Right atrium auricular region (tissue), 2 donors: ENCODE data around the gene DET1. TPM values are rescaled to one million over a fixed set of nuclear protein-coding genes. Genes with fewer than 3 reads are reported as not detected.
"Not testable (repeated sequence)": the region's sequence is repeated elsewhere in the genome, so short reads cannot be mapped to it uniquely, and the experiment has no call there.

Experiments
- DNase-seq: peaks from one replicate; pipeline ENCODE4 v3.0.0-alpha.2; 2019; ENCODE audit warnings: low spot score
- H3K27ac ChIP-seq, 2 donors: fragments of 200-600 bp; sonication (generic); 1 replicate in 1 of 2; 2 replicates in 1 of 2; pipeline ENCODE4 v1.5.1; 2016 to 2019
- H3K27me3 ChIP-seq, 2 donors: fragments of 200-600 bp; sonication (generic); one replicate each; pipeline versions ENCODE4 v1.5.1 to v1.6.0; 2017 to 2019
- H3K36me3 ChIP-seq: fragments of 200-600 bp; sonication (generic); one replicate; pipeline ENCODE4 v1.5.1; 2016
- H3K4me1 ChIP-seq, 2 donors: fragments of 200-600 bp; sonication (generic); one replicate each; pipeline versions ENCODE4 v1.5.1 to v1.6.0; 2017 to 2019
- H3K4me3 ChIP-seq, 2 donors: fragments of 200-600 bp; sonication (generic); 1 replicate in 1 of 2; 2 replicates in 1 of 2; pipeline ENCODE4 v1.5.1; 2017 to 2019; ENCODE audit warnings: mild to moderate bottlenecking in 1 of 2, moderate library complexity in 1 of 2
- H3K9me3 ChIP-seq, 2 donors: fragments of 200-600 bp; sonication (generic); one replicate each; pipeline ENCODE4 v1.5.1; 2019
- CTCF ChIP-seq, 2 donors: fragments of 200-600 bp; sonication (generic); IDR thresholded peaks; one replicate each; pipeline ENCODE4 v1.5.1; 2019; ENCODE audit warnings: antibody characterized with exemption in 2 of 2
- total RNA-seq, 2 donors: library from RNA; depleted of rRNA; stranded (reverse); fragments of >200 nt; gene quantifications; one replicate each; pipeline ENCODE4 v1.1.0, GENCODE V29; 2016

DET1 gene
- total RNA-seq, 2 donors from 2014 or later = 5.1 to 8.7 TPM

GRCh38 chr15:88525418-88525817 is 21.1 kb downstream of the DET1 start:
- no peak for DNase-seq
- Histone ChIP-seq H3K27me3 (no peaks in the 10 kb centered on the region), H3K4me3 (no peak overlapping the region), H3K4me1 (peaks cover 0 to 9% of the 10 kb centered on the region in 2 donors), H3K36me3 (peaks cover 14% of the 10 kb centered on the region), H3K9me3 (no peaks in the 10 kb centered on the region), H3K27ac (peak overlapping the region in 1 of 2 donors; percentile 49)
- no peak for TF ChIP-seq CTCF (IDR thresholded peaks at IDR 0.05)

GRCh38 chr15:88524094-88524493 is 22.4 kb downstream of the DET1 start:
- H3K36me3 ChIP-seq, H3K9me3 ChIP-seq, H3K4me1 ChIP-seq, H3K27me3 ChIP-seq, H3K27ac ChIP-seq, H3K4me3 ChIP-seq, DNase-seq: not testable (repeated sequence)

GRCh38 chr15:88518903-88519302 is 27.6 kb downstream of the DET1 start:
- Histone ChIP-seq H3K4me3 (no peak overlapping the region), H3K9me3 (no peaks in the 10 kb centered on the region), H3K27me3 (no peaks in the 10 kb centered on the region), H3K27ac (no peak overlapping the region), H3K36me3 (no peaks in the 10 kb centered on the region), H3K4me1 (no peaks in the 10 kb centered on the region)
- no peak for TF ChIP-seq CTCF (IDR thresholded peaks at IDR 0.05)
- DNase-seq = no peak

- Histone ChIP-seq H3K9me3 (no peaks in the 10 kb centered on the region), H3K4me1 (no peaks in the 10 kb centered on the region), H3K27me3 (no peaks in the 10 kb centered on the region), H3K27ac (no peak overlapping the region), H3K36me3 (peaks cover 29% of the 10 kb centered on the region), H3K4me3 (no peak overlapping the region)
- no peak for TF ChIP-seq CTCF (IDR thresholded peaks at IDR 0.05)
- DNase-seq = no peak
Measured at GRCh38 chr15:88513195-88513594, 33.3 kb downstream of the DET1 start.

GRCh38 chr15:88512601-88513000 is 33.9 kb downstream of the DET1 start:
- H3K27ac ChIP-seq = no peak overlapping the region
- H3K4me1 ChIP-seq = no peaks in the 10 kb centered on the region
- no peak for TF ChIP-seq CTCF (IDR thresholded peaks at IDR 0.05)
- no peaks in the 10 kb centered on the region for H3K27me3 ChIP-seq
- H3K4me3 ChIP-seq = no peak overlapping the region
- peaks cover 29% of the 10 kb centered on the region for H3K36me3 ChIP-seq
- DNase-seq = no peak
- H3K9me3 ChIP-seq = no peaks in the 10 kb centered on the region

GRCh38 chr15:88512078-88512477 is 34.4 kb downstream of the DET1 start:
- Histone ChIP-seq H3K9me3 (no peaks in the 10 kb centered on the region), H3K27ac (no peak overlapping the region), H3K4me3 (no peak overlapping the region), H3K36me3 (peaks cover 29% of the 10 kb centered on the region), H3K27me3 (no peaks in the 10 kb centered on the region), H3K4me1 (no peaks in the 10 kb centered on the region)
- DNase-seq = no peak
- TF ChIP-seq CTCF (IDR thresholded peaks at IDR 0.05) = no peak
